ENCODE results near the gene PRKG1. TPM values are rescaled to one million over a fixed set of nuclear protein-coding genes. Genes with fewer than 3 reads are reported as not detected.

Gene PRKG1
- total RNA-seq (60.1 and 71.8 TPM in 2 replicates), polyA plus RNA-seq (20.9 and 45.8 TPM in 2 replicates), polyA minus RNA-seq (ENCODE audit: low replicate concordance) (8.4 and 22.6 TPM in 2 replicates)
- polyA plus RNA-seq (2012): 18.1 and 46.0 TPM in 2 replicates

GRCh38 chr10:51074238-51075028 lies at the start of gene PRKG1:
PRKG1 (plus strand) TSS chr10:51074487.
- Histone ChIP-seq H3K9ac (ENCODE audit: insufficient read depth, low read length) (peak within 1 kb of the TSS; percentile 57), H2AFZ (ENCODE audit: low read length) (peak within 1 kb of the TSS; percentile 52), H3K9me3 (ENCODE audit: control insufficient read depth, insufficient read depth, low read depth, low read length) (no peaks in the 10 kb centered on the region), H4K20me1 (ENCODE audit: control insufficient read depth, extremely low read depth, insufficient read depth, low read length) (no peaks in the 10 kb centered on the region), H3K27ac (ENCODE audit: insufficient read depth, low read length) (peak within 1 kb of the TSS; percentile 67), H3K4me3 (replicated peaks in 1 of 4; ENCODE audit: control extremely low read depth in 1 of 4, insufficient read depth in 1 of 4, low read depth in 3 of 4, low read length in 4 of 4) (peak within 1 kb of the TSS; percentile 76 to 84 (median 81)), H3K27me3 (ENCODE audit: control insufficient read depth, insufficient read depth, low read length) (no peaks in the 10 kb centered on the region), H3K4me2 (ENCODE audit: extremely low read depth, insufficient read depth, low read length) (peak within 1 kb of the TSS; percentile 92), H3K4me1 (ENCODE audit: control insufficient read depth, extremely low read depth, insufficient read depth, low read length) (no peaks in the 10 kb centered on the region), H3K79me2 (ENCODE audit: control insufficient read depth, insufficient read depth, low read length) (peaks cover 23% of the 10 kb centered on the region), H3K36me3 (ENCODE audit: control insufficient read depth, insufficient read depth, low read length) (no peaks in the 10 kb centered on the region)
- DNase-seq (ENCODE audit: low read depth in 2 of 2): peak; percentile 72 to 84
- TF ChIP-seq CTCF (conservative IDR thresholded peaks at IDR 0.05 in 1 of 2, IDR thresholded peaks at IDR 0.05 in 1 of 2; ENCODE audit: low read depth in 1 of 2, low read length in 2 of 2) (no peak), EZH2 (IDR thresholded peaks at IDR 0.05; ENCODE audit: low read length, missing control alignments) (no peak)

GRCh38 chr10:51028420-51028819 lies 45.9 kb upstream of the PRKG1 start:
- no peak overlapping the region for H2AFZ ChIP-seq (ENCODE audit: low read length)
- no peaks in the 10 kb centered on the region for H3K9me3 ChIP-seq (ENCODE audit: control insufficient read depth, insufficient read depth, low read depth, low read length)
- no peak for DNase-seq (ENCODE audit: low read depth in 2 of 2)
- no peak overlapping the region for H3K4me2 ChIP-seq (ENCODE audit: extremely low read depth, insufficient read depth, low read length)
- no peak overlapping the region for H3K4me3 ChIP-seq (replicated peaks in 1 of 4; ENCODE audit: control extremely low read depth in 1 of 4, insufficient read depth in 1 of 4, low read depth in 3 of 4, low read length in 4 of 4)
- no peaks in the 10 kb centered on the region for H3K36me3 ChIP-seq (ENCODE audit: control insufficient read depth, insufficient read depth, low read length)
- no peak for TF ChIP-seq EZH2 (IDR thresholded peaks at IDR 0.05; ENCODE audit: low read length, missing control alignments)
- no peak for TF ChIP-seq CTCF (conservative IDR thresholded peaks at IDR 0.05 in 1 of 2, IDR thresholded peaks at IDR 0.05 in 1 of 2; ENCODE audit: low read depth in 1 of 2, low read length in 2 of 2)
- no peaks in the 10 kb centered on the region for H3K4me1 ChIP-seq (ENCODE audit: control insufficient read depth, extremely low read depth, insufficient read depth, low read length)
- H3K9ac ChIP-seq (ENCODE audit: insufficient read depth, low read length): no peak overlapping the region
- H3K79me2 ChIP-seq (ENCODE audit: control insufficient read depth, insufficient read depth, low read length): no peaks in the 10 kb centered on the region
- no peaks in the 10 kb centered on the region for H3K27me3 ChIP-seq (ENCODE audit: control insufficient read depth, insufficient read depth, low read length)
- H3K27ac ChIP-seq (ENCODE audit: insufficient read depth, low read length): no peak overlapping the region
- no peaks in the 10 kb centered on the region for H4K20me1 ChIP-seq (ENCODE audit: control insufficient read depth, extremely low read depth, insufficient read depth, low read length)

GRCh38 chr10:51029172-51029641 lies 45.1 kb upstream of the PRKG1 start:
- H4K20me1 ChIP-seq (ENCODE audit: control insufficient read depth, extremely low read depth, insufficient read depth, low read length): no peaks in the 10 kb centered on the region
- no peak overlapping the region for H3K4me2 ChIP-seq (ENCODE audit: extremely low read depth, insufficient read depth, low read length)
- no peaks in the 10 kb centered on the region for H3K9me3 ChIP-seq (ENCODE audit: control insufficient read depth, insufficient read depth, low read depth, low read length)
- TF ChIP-seq EZH2 (IDR thresholded peaks at IDR 0.05; ENCODE audit: low read length, missing control alignments) (no peak), CTCF (conservative IDR thresholded peaks at IDR 0.05 in 1 of 2, IDR thresholded peaks at IDR 0.05 in 1 of 2; ENCODE audit: low read depth in 1 of 2, low read length in 2 of 2) (no peak)
- H2AFZ ChIP-seq (ENCODE audit: low read length): no peak overlapping the region
- H3K79me2 ChIP-seq (ENCODE audit: control insufficient read depth, insufficient read depth, low read length): no peaks in the 10 kb centered on the region
- H3K27ac ChIP-seq (ENCODE audit: insufficient read depth, low read length): no peak overlapping the region
- H3K4me1 ChIP-seq (ENCODE audit: control insufficient read depth, extremely low read depth, insufficient read depth, low read length): no peaks in the 10 kb centered on the region
- DNase-seq (ENCODE audit: low read depth in 2 of 2): peak in 1 of 2 donors; percentile 12
- no peak overlapping the region for H3K4me3 ChIP-seq (replicated peaks in 1 of 4; ENCODE audit: control extremely low read depth in 1 of 4, insufficient read depth in 1 of 4, low read depth in 3 of 4, low read length in 4 of 4)
- H3K27me3 ChIP-seq (ENCODE audit: control insufficient read depth, insufficient read depth, low read length): no peaks in the 10 kb centered on the region
- no peak overlapping the region for H3K9ac ChIP-seq (ENCODE audit: insufficient read depth, low read length)
- H3K36me3 ChIP-seq (ENCODE audit: control insufficient read depth, insufficient read depth, low read length): no peaks in the 10 kb centered on the region
